GM21515 (cell line): ENCODE measurements around the gene UBE2E3.

Source experiments
- ATAC-seq: cut with Tn5 transposase; IDR thresholded peaks from one replicate; pipeline ENCODE4 v1.9.1; 2021; ENCODE audit not compliant: unreplicated experiment

The UBE2E3 gene

GRCh38 chr2:180978903-180979748 lies 1.3 kb upstream of the UBE2E3 start:
- no peak for ATAC-seq

- no peak for ATAC-seq
Measured at GRCh38 chr2:180979749-180980105, 678 bp upstream of the UBE2E3 start.

- no peak for ATAC-seq
Measured at GRCh38 chr2:180980943-180981911, 822 bp downstream of the UBE2E3 start.

- peak; percentile 49 for ATAC-seq
Measured at GRCh38 chr2:180983468-180984242, 3.2 kb downstream of the UBE2E3 start.

- no peak for ATAC-seq
Measured at GRCh38 chr2:180985771-180986395, 5.5 kb downstream of the UBE2E3 start.

GRCh38 chr2:180987146-180987545 lies 6.7 kb downstream of the UBE2E3 start:
- ATAC-seq: no peak

- no peak for ATAC-seq
Measured at GRCh38 chr2:180990337-180990736, 9.9 kb downstream of the UBE2E3 start.

GRCh38 chr2:180990794-180991193 lies 10.4 kb downstream of the UBE2E3 start:
- ATAC-seq: no peak

- ATAC-seq: no peak
Measured at GRCh38 chr2:180991361-180991760, 11.0 kb downstream of the UBE2E3 start.

GRCh38 chr2:180991820-180992219 lies 11.4 kb downstream of the UBE2E3 start:
- ATAC-seq: peak; percentile 88

- ATAC-seq: no peak
Measured at GRCh38 chr2:180992994-180993393, 12.6 kb downstream of the UBE2E3 start.

- ATAC-seq: no peak
Measured at GRCh38 chr2:180999274-180999964, 19.0 kb downstream of the UBE2E3 start.

- no peak for ATAC-seq
Measured at GRCh38 chr2:181004647-181005325, 24.4 kb downstream of the UBE2E3 start.

GRCh38 chr2:181005326-181005655 lies 24.9 kb downstream of the UBE2E3 start:
- ATAC-seq: no peak

- no peak for ATAC-seq
Measured at GRCh38 chr2:181005809-181006208, 25.4 kb downstream of the UBE2E3 start.

- ATAC-seq: no peak
Measured at GRCh38 chr2:181007086-181007837, 26.9 kb downstream of the UBE2E3 start.

- no peak for ATAC-seq
Measured at GRCh38 chr2:181008407-181008806, 28.0 kb downstream of the UBE2E3 start.

GRCh38 chr2:181021199-181021789 lies 40.9 kb downstream of the UBE2E3 start:
- no peak for ATAC-seq
